AG10803 (cell line): Measurements from ENCODE around the gene WASL.

Experiments
- DNase-seq: peaks from one replicate; pipeline ENCODE4 v3.0.0; 2010; ENCODE audit warnings: low read depth
- H3K4me3 ChIP-seq: 2 replicates; pipeline ENCODE4 v1.5.1; 2011; ENCODE audit warnings: mild to moderate bottlenecking, low read length, control low read depth
- CTCF ChIP-seq: conservative IDR thresholded peaks from 2 replicates; pipeline ENCODE4 v1.5.1; 2011; ENCODE audit warnings: mild to moderate bottlenecking, low read length, control low read depth, inconsistent platforms

The WASL gene

GRCh38 chr7:123769371-123769770, 20.6 kb upstream of the WASL start:
- H3K4me3 ChIP-seq: no peak overlapping the region
- no peak for TF ChIP-seq CTCF
- DNase-seq: peak; percentile 25

- H3K4me3 ChIP-seq: no peak overlapping the region
- no peak for DNase-seq
- no peak for TF ChIP-seq CTCF
Observed at GRCh38 chr7:123768493-123768892, 19.7 kb upstream of the WASL start.

GRCh38 chr7:123763191-123763661, 14.4 kb upstream of the WASL start:
- no peak for TF ChIP-seq CTCF
- DNase-seq: no peak

GRCh38 chr7:123761729-123762128, 12.9 kb upstream of the WASL start:
- no peak for DNase-seq
- no peak overlapping the region for H3K4me3 ChIP-seq
- no peak for TF ChIP-seq CTCF

More at GRCh38 chr7:123763191-123763661, 14.4 kb upstream of the WASL start:
- H3K4me3 ChIP-seq: no peak overlapping the region

- TF ChIP-seq CTCF: no peak
Observed at GRCh38 chr7:123757095-123757494, 8.3 kb upstream of the WASL start.

GRCh38 chr7:123755338-123755737, 6.5 kb upstream of the WASL start:
- no peak for TF ChIP-seq CTCF
- DNase-seq: no peak
- no peak overlapping the region for H3K4me3 ChIP-seq

More at GRCh38 chr7:123757095-123757494, 8.3 kb upstream of the WASL start:
- DNase-seq: no peak
- no peak overlapping the region for H3K4me3 ChIP-seq

GRCh38 chr7:123754271-123754871, 5.6 kb upstream of the WASL start:
- DNase-seq: no peak
- no peak for TF ChIP-seq CTCF
- no peak overlapping the region for H3K4me3 ChIP-seq
